OCI-LY1 (cell line): ENCODE measurements around the gene PRR11.

Experiments used
- CTCF ChIP-seq: fragments of 200-600 bp; sonication (generic), shearing (Covaris generic); IDR thresholded peaks from 2 replicates; pipeline ENCODE4 v1.5.1; 2017; ENCODE audit warnings: mild to moderate bottlenecking, antibody characterized with exemption, low read length, moderate library complexity, mixed read lengths
- EZH2 ChIP-seq: fragments of 200-600 bp; sonication (generic), shearing (Covaris generic); IDR thresholded peaks from 2 replicates; pipeline ENCODE4 v1.8.0; 2017; ENCODE audit warnings: borderline replicate concordance, mixed run types, mild to moderate bottlenecking, antibody characterized with exemption, low read length, moderate library complexity, mixed read lengths

GRCh38 chr17:59149051-59149450 lies 6.5 kb upstream of the PRR11 start:
- no peak for TF ChIP-seq CTCF
- no peak for TF ChIP-seq EZH2
